Lung (tissue), 12 donors: ENCODE data around the gene MYLK3. TPM values are rescaled to one million over a fixed set of nuclear protein-coding genes. Genes with fewer than 3 reads are reported as not detected.

Experiments used
- ATAC-seq: fragments of 200-7000 bp; cut with Tn5 transposase; one replicate; pipeline ENCODE4 v1.9.1; 2020; ENCODE audit warnings: moderate number of reproducible peaks; ENCODE audit not compliant: insufficient read depth, low FRiP score
- DNase-seq, 3 donors: peaks; one replicate each; pipeline ENCODE4 v3.0.0-alpha.2; 2013 to 2017
- H3K27ac ChIP-seq, 2 donors: one replicate each; pipeline ENCODE4 v1.5.1; 2013; ENCODE audit warnings: mild to moderate bottlenecking in 2 of 2, moderate library complexity in 2 of 2, control low read depth in 1 of 2, inconsistent platforms in 1 of 2, low read depth in 1 of 2, low read length in 1 of 2
- H3K27me3 ChIP-seq, 3 donors: one replicate each; pipeline ENCODE4 v1.5.1; 2013; ENCODE audit warnings: low read length in 2 of 3; ENCODE audit not compliant: control insufficient read depth in 3 of 3, insufficient read depth in 3 of 3
- H3K36me3 ChIP-seq, 4 donors: one replicate each; pipeline ENCODE4 v1.5.1; 2013; ENCODE audit warnings: low read length in 4 of 4, mild to moderate bottlenecking in 1 of 4, moderate library complexity in 1 of 4; ENCODE audit not compliant: control insufficient read depth in 4 of 4, insufficient read depth in 4 of 4
- H3K4me1 ChIP-seq, 5 donors: one replicate each; pipeline ENCODE4 v1.5.1; 2013; ENCODE audit warnings: low read length in 5 of 5, mild to moderate bottlenecking in 2 of 5, moderate library complexity in 1 of 5; ENCODE audit not compliant: control insufficient read depth in 5 of 5, insufficient read depth in 5 of 5
- H3K4me3 ChIP-seq: one replicate; pipeline ENCODE4 v1.5.1; 2013; ENCODE audit warnings: mild to moderate bottlenecking, control low read depth, moderate library complexity
- H3K9ac ChIP-seq, 2 donors: one replicate each; pipeline ENCODE4 v1.5.1; 2013; ENCODE audit warnings: low read length in 2 of 2, control low read depth in 1 of 2; ENCODE audit not compliant: insufficient read depth in 1 of 2
- H3K9me3 ChIP-seq, 4 donors: one replicate each; pipeline ENCODE4 v1.5.1; 2013; ENCODE audit warnings: low read length in 3 of 4, mild to moderate bottlenecking in 1 of 4, moderate library complexity in 1 of 4; ENCODE audit not compliant: control insufficient read depth in 4 of 4, insufficient read depth in 3 of 4
- CTCF ChIP-seq: IDR thresholded peaks from 2 replicates; pipeline ENCODE4 v1.5.1; 2012; ENCODE audit warnings: mild to moderate bottlenecking; ENCODE audit errors: control extremely low read depth, extremely low read depth
- WGBS, 2 donors: extraction: QIAGEN DNeasy Blood & Tissue Kit; methylation state at CpG; one replicate each; pipeline ENCODE4 v1.1.7; 2013; 5-methylcytosine and 5-hydroxymethylcytosine counted together
- polyA plus RNA-seq, 2 donors: library from polyadenylated mRNA; stranded (reverse); fragments of 200-250 nt; gene quantifications; one replicate each; pipeline ENCODE4 v1.2.1, GENCODE V29; 2013
- total RNA-seq, 2 donors: library from RNA; depleted of rRNA in 1 of 2; stranded (reverse); fragments of >200 nt in 1 of 2; gene quantifications; one replicate each; pipeline ENCODE4 v1.2.1, GENCODE V29; 2014 to 2021
- donor health status: control.
- donor health status: control.
- donor health status: Bipolar disorder and iron deficiency.
- donor health status: healthy.
- donor health status: DM: yes; HTN: yes; CAD: no.

MYLK3 gene
- total and polyA plus RNA-seq, 4 donors: 0.16 to 4.6 (median 1.4) TPM

GRCh38 chr16:46793841-46794240 is 45.7 kb upstream of the MYLK3 start:
- H3K27me3 ChIP-seq: no peaks in the 10 kb centered on the region
- ATAC-seq: no peak
- no peak for TF ChIP-seq CTCF
- H3K4me3 ChIP-seq: no peak overlapping the region
- no peak overlapping the region for H3K27ac ChIP-seq
- DNase-seq: no peak
- H3K36me3 ChIP-seq: no peaks in the 10 kb centered on the region
- H3K4me1 ChIP-seq: peaks cover 0 to 1% (median 0%) of the 10 kb centered on the region in 5 donors
- H3K9ac ChIP-seq: no peak overlapping the region
- WGBS, 2 donors: 100% methylated on average over 1 of the region's 1 CpG
- peaks cover 0 to 1% (median 0%) of the 10 kb centered on the region in 4 donors for H3K9me3 ChIP-seq

- Histone ChIP-seq H3K4me1 (peaks cover 0 to 1% (median 0%) of the 10 kb centered on the region in 5 donors), H3K27me3 (no peaks in the 10 kb centered on the region), H3K36me3 (no peaks in the 10 kb centered on the region), H3K27ac (no peak overlapping the region), H3K9me3 (peaks cover 0 to 1% (median 0%) of the 10 kb centered on the region in 4 donors), H3K4me3 (no peak overlapping the region), H3K9ac (no peak overlapping the region)
- no peak for TF ChIP-seq CTCF
- WGBS, 2 donors: 86 to 88% methylated on average over 8 of the region's 8 CpGs
- ATAC-seq (no peak), DNase-seq (no peak)
Measured at GRCh38 chr16:46790599-46791270, 42.6 kb upstream of the MYLK3 start.

GRCh38 chr16:46789499-46790414 is 41.6 kb upstream of the MYLK3 start:
- peak; percentile 25 to 57 (median 44) for DNase-seq
- peak overlapping the region; percentile 50 for H3K4me3 ChIP-seq
- ATAC-seq: peak; percentile 98
- TF ChIP-seq CTCF: no peak
- H3K27ac ChIP-seq: peak overlapping the region; percentile 61
- no peaks in the 10 kb centered on the region for H3K36me3 ChIP-seq
- H3K4me1 ChIP-seq: peaks cover 0 to 1% (median 0%) of the 10 kb centered on the region in 5 donors
- H3K9ac ChIP-seq: no peak overlapping the region
- 7 to 9% methylated on average over 36 to 43 of the region's 43 CpGs for WGBS, 2 donors
- no peaks in the 10 kb centered on the region for H3K9me3 ChIP-seq
- no peaks in the 10 kb centered on the region for H3K27me3 ChIP-seq
